Frontal cortex (tissue), 4 donors: Measurements from ENCODE around the gene NMB. TPM values are rescaled to one million over a fixed set of nuclear protein-coding genes. Genes with fewer than 3 reads are reported as not detected.
"Not testable (repeated sequence)": the region's sequence is repeated elsewhere in the genome, so short reads cannot be mapped to it uniquely, and the experiment has no call there.

Experiments
- DNase-seq, 2 donors: peaks; one replicate each; pipeline ENCODE4 v3.0.0; 2012; ENCODE audit warnings: low spot score in 2 of 2
- FAIRE-seq: peaks from 2 replicates; lab custom pipeline; 2012; peaks lifted over from hg19 to GRCh38; lab: Jason Lieb, UNC
- total RNA-seq: library from RNA; depleted of rRNA; stranded (reverse); fragments of >200 nt; gene quantifications from one replicate; pipeline ENCODE4 v1.2.3, GENCODE V29; 2014
- donor health status: control.
- donor health status: control.
- donor health status: control.

Gene NMB, protein sequence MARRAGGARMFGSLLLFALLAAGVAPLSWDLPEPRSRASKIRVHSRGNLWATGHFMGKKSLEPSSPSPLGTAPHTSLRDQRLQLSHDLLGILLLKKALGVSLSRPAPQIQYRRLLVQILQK
- 2.4 TPM for total RNA-seq

DNA sequence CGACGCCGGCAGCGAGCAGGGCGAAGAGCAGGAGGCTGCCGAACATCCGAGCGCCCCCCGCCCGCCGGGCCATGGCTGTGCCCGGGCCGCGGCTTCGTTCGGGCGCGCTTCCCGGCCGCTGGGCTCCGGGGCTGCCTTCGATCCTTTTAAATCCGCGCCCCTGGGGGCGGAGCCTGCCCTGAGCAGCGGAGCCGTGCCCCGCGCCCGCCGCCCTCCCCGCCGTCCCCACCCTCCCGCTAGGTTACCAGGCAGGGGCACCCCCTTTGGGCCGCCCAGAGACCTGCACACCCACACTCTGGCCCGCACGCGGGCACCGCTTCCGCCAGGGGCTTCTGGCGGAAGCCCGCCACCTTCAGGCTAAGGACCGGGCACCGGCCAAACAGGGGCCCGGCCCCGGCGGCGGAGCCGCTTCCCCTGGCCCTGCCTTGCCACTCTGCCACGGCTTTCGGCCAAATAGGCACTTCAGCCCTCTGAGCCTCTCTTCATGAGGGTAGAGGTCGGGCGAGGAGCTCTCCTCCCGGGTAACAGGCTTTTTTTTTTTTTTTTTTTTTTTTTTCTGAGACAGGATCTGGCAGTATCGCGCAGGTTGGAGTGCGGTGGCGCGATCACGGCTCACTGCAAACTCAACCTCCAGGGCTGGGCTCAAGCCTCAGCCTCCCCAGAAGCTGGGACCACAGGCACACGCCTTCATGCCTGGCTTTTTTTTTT is at the start of gene NMB:
Gene NMB (minus strand): TSS at position 120 of the 708 bp plus-strand sequence. CDS start 47 bp downstream, at position 73.
- DNase-seq (peak; percentile 79 to 89), FAIRE-seq (no peak)

DNA sequence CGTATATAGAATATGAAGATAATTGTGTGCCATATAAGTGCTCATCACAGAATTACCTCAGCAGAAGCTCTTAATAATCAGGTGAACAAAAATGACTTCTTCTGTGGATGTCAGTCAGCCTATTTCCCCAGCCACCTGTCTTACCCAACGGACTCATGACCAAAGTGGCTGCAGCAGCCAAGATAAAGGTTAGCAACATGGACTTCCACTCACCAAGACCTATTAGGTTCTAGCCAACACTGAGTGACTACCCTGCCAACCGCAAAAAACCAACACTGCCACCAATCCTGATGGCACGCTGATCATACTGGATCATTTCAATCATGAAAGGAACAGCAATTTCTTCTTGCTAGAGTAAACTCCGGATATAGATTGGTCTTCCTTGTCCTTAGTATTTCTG is 45.8 kb upstream of the NMB start:
- DNase-seq (no peak), FAIRE-seq (no peak)

DNA sequence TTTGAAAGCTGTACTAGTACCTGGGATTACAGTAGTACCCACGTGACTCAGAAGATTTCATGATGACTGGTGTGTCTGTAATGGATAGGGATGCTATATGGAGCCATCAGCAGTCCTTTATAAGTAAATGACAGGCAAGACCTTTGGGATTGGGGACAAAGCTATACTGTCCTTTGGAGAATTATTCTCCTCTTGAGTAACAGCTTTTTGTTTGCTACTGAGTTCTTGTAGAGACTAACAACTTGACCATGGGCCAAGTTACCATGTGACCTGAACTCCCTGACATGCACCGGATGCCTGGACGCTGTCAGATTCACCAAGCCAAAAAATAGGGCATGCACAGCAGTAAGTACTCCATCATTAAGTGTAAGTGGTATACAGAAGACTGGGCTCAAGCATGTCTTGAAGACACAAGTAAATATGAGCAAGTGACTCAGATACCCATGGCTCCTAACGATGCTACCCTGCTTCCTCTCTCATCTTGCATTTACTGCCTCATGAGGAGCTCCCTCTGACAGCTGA is 45.0 kb upstream of the NMB start:
- FAIRE-seq (no peak), DNase-seq (no peak)

GRCh38 chr15:84699538-84700191 is 41.7 kb upstream of the NMB start:
- DNase-seq: no peak
- FAIRE-seq: no peak

DNA sequence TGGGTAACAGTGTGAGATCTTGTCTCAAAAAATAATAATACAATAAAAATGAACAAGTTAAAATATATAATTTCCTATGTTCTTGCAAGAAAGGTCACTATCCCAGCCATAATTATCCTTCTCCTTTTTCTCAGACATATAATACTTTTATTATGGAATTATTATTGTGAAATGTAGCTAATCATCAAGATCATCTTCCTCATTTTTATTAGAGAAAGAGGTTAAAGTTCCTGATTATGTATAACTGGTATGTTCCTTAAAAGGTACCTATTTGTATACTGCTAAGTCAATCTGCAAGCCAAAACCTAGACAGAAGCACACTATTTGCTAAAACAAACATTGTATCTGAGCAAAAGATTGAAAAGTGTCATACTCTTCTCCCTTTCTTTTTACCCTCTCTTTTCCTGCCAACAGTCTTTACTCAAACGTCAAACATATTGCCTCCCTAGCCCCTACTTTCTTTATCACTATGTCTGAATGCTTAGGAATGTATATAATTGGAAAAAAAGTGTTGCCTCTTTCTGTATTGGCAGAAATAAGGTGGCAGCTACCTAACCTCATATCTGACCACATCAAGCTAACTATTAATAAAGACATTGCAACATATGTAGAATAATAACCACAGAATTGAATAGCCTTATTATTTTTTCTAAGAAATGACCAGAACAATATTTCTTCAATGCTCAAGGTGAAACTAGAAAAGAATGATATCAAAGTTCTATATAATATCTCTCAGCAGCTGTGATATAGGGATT is 39.4 kb upstream of the NMB start:
- FAIRE-seq (no peak), DNase-seq (no peak)

GRCh38 chr15:84696757-84697156 is 38.8 kb upstream of the NMB start:
- FAIRE-seq: no peak

GRCh38 chr15:84690342-84690741 is 32.3 kb upstream of the NMB start:
- DNase-seq: no peak
- FAIRE-seq: no peak

More at GRCh38 chr15:84696757-84697156, 38.8 kb upstream of the NMB start:
- DNase-seq: no peak

DNA sequence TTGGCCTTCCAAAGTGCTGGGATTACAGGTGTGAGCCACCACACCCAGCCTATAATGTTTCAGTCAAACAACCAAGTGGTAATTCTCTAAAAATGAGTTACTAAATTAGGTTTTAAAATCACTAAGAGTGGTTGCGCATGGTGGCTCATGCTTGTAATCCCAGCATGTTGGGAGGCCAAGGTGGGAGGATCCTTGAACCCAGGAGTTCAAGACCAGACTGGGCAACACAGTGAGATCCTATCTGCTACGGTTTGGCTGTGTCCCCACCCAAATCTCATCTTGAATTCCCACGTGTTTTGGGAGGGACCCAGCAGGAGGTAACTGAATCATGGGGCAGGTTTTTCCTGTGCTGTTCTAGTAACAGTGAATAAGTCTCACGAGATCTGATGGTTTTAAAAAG is 31.9 kb upstream of the NMB start:
- DNase-seq (no peak), FAIRE-seq (no peak)

DNA sequence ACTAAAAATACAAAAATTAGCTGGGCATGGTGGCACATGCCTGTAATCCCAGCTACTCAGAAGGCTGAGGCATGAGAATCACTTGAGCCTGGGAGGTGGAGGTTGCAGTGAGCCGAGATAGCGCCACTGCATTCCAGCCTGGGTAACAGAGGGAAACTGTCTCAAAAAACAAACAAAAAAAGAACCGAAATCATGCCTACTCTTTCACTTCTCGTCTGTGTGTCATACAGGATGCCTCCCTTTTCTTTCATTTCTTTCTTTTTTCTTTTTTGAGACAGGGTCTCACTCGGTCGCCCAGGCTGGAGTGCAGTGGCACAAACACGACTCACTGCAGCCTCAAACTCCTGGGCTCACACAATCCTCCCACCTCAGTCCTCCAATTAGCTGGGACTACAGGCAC is 28.4 kb upstream of the NMB start:
- not testable (repeated sequence) for FAIRE-seq, DNase-seq

- DNase-seq (no peak), FAIRE-seq (no peak)
These were observed 27.3 kb upstream of the NMB start for GRCh38 chr15:84685304-84685703.

DNA sequence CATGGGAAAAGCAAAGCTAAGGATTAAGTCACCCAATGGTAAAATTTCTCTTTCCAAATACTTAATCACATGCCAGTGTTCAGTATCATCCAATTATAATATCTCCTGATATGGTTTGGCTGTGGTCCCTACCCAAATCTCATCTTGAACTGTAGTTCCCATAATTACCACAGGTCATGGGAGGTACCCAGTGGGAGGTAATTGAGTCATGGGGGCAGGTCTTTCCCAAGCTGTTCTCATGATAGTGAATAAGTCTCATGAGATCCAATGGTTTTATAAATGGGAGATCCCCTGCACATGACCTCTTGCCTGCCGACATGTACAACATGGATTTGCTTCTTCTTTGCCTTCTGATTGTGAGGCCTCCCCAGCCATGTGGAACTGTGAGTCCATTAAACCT is 26.1 kb upstream of the NMB start:
- DNase-seq (no peak), FAIRE-seq (no peak)

- DNase-seq (no peak), FAIRE-seq (no peak)
These were observed 23.8 kb upstream of the NMB start for GRCh38 chr15:84681831-84682230.

GRCh38 chr15:84671211-84671610 is 13.2 kb upstream of the NMB start:
- FAIRE-seq: no peak

GRCh38 chr15:84669726-84670125 is 11.7 kb upstream of the NMB start:
- DNase-seq (no peak), FAIRE-seq (no peak)

More at GRCh38 chr15:84671211-84671610, 13.2 kb upstream of the NMB start:
- no peak for DNase-seq

- DNase-seq (no peak), FAIRE-seq (no peak)
These were observed 10.4 kb upstream of the NMB start for GRCh38 chr15:84668221-84668982.

DNA sequence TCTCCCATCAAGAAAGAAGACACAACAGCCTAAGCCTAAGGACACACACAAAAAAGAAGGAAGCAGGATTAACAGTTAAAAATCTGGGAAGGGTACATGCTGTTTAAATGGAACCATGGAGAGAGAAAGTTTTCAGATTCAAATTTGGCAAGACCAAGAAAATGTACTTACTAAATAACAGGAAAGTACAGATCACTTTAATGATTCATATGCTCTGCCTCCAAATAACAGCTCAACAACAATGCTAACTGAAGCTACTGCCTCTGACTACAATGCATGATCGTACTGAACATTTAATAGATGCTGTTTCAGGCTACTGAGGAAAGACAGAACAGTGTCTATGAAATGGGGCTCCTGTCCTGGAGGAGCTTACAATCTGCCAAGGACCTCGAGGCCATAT is 8.4 kb upstream of the NMB start:
- DNase-seq: no peak
- FAIRE-seq: no peak

GRCh38 chr15:84661001-84661400 is 3.0 kb upstream of the NMB start:
- FAIRE-seq (no peak), DNase-seq (no peak)

- no peak for FAIRE-seq
- no peak for DNase-seq
These were observed 2.1 kb upstream of the NMB start for GRCh38 chr15:84659904-84660781.
